CD4-positive, alpha-beta T cell treated with Interleukin-17A for 4 hours (primary cell): ENCODE measurements around the gene ASMTL.
"Not testable (repeated sequence)": the region's sequence is repeated elsewhere in the genome, so short reads cannot be mapped to it uniquely, and the experiment has no call there.

Experiments
- DNase-seq: peaks from one replicate; pipeline ENCODE4 v3.0.0-alpha.2; 2020; ENCODE audit warnings: mixed read lengths

The ASMTL gene

GRCh38 chrX:1433646-1434357, 18.9 kb downstream of the ASMTL start:
- DNase-seq, result no peak

- DNase-seq, result no peak
These were observed 22.3 kb downstream of the ASMTL start for GRCh38 chrX:1430451-1430850.

- DNase-seq, result no peak
These were observed 25.0 kb downstream of the ASMTL start for GRCh38 chrX:1427756-1428155.

- not testable (repeated sequence) for DNase-seq
These were observed 26.4 kb downstream of the ASMTL start for GRCh38 chrX:1426321-1426720.

- no peak for DNase-seq
These were observed 27.3 kb downstream of the ASMTL start for GRCh38 chrX:1425381-1425780.

- no peak for DNase-seq
These were observed 28.4 kb downstream of the ASMTL start for GRCh38 chrX:1424147-1424851.

- no peak for DNase-seq
These were observed 29.5 kb downstream of the ASMTL start for GRCh38 chrX:1423215-1423614.

- DNase-seq, result no peak
These were observed 30.6 kb downstream of the ASMTL start for GRCh38 chrX:1422135-1422465.

- DNase-seq, result no peak
These were observed 31.1 kb downstream of the ASMTL start for GRCh38 chrX:1421433-1422134.

- no peak for DNase-seq
These were observed 32.3 kb downstream of the ASMTL start for GRCh38 chrX:1420371-1420770.

GRCh38 chrX:1419545-1420355, 33.0 kb downstream of the ASMTL start:
- no peak for DNase-seq

- no peak for DNase-seq
These were observed 33.7 kb downstream of the ASMTL start for GRCh38 chrX:1418901-1419544.

GRCh38 chrX:1417921-1418771, 34.6 kb downstream of the ASMTL start:
- DNase-seq, result no peak

GRCh38 chrX:1416965-1417760, 35.5 kb downstream of the ASMTL start:
- no peak for DNase-seq

- DNase-seq, result no peak
These were observed 36.4 kb downstream of the ASMTL start for GRCh38 chrX:1416327-1416784.

GRCh38 chrX:1412551-1413161, 40.1 kb downstream of the ASMTL start:
- DNase-seq, result no peak

GRCh38 chrX:1411326-1411725, 41.4 kb downstream of the ASMTL start:
- DNase-seq, result no peak

GRCh38 chrX:1407035-1407434, 45.7 kb downstream of the ASMTL start:
- no peak for DNase-seq

- DNase-seq, result not testable (repeated sequence)
These were observed 46.9 kb downstream of the ASMTL start for GRCh38 chrX:1405769-1406168.

- not testable (repeated sequence) for DNase-seq
These were observed 48.8 kb downstream of the ASMTL start for GRCh38 chrX:1403867-1404266.
